GM18867 (cell line): ENCODE measurements around the gene AKT1S1.
A peak's percentile ranks its signal among the peaks of the same experiment; 100 is the strongest.
"Not testable (repeated sequence)": the region's sequence is repeated elsewhere in the genome, so short reads cannot be mapped to it uniquely, and the experiment has no call there.

Source experiments
- ATAC-seq: cut with Tn5 transposase; IDR thresholded peaks from one replicate; pipeline ENCODE4 v1.9.1; 2021; ENCODE audit warnings: mild to moderate bottlenecking, moderate library complexity; ENCODE audit not compliant: unreplicated experiment

Gene AKT1S1

DNA sequence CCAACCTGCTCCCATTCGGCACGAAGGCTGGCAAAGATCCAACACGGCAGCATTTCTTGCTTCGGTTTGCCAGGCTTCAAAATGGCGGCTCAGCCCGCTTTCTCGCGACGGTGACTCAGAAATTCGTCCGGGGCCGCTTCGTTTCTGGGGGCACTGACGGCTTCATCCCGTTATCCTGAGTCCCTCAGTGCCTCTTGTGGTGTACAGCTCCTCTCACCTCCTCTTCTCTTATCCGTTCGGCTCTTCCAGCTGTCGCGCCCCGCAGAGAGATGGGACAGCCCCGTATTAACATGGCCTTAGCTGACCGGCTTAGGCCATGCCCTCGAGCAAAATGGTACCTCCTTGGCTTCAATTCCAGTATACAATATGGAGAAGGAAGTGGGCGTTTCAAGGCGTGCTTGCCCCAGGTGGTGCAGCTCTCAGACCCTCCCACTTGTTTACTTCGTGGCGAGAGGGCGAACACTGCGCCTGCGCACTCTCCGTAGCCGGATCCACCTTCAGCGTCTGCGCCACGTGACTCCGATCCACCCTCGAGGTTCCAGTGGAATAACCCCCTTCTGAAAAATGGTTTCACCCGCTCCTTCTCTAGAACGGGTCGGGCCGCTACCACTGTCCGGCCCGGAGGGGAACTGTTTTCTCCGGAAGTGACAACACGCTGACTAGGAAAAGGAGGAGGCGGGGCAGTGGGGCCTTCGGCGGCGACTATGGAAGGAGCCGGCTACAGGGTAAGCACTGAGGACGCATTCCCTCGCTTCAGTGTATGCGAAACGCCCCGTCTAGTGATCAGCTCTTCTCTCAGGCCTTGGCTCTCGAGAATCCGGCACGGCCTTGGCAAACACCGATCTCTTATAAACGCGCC is at the start of gene AKT1S1, which contains the start of gene TBC1D17:
AKT1S1 (minus strand) TSS at position 336 of the 859 bp plus-strand sequence. CDS start 4,060 bp downstream, outside the sequence.
TBC1D17 (plus strand) TSS at position 683 of the 859 bp plus-strand sequence; CDS start at position 705, 22 bp downstream.
- ATAC-seq: peak; percentile 58

DNA sequence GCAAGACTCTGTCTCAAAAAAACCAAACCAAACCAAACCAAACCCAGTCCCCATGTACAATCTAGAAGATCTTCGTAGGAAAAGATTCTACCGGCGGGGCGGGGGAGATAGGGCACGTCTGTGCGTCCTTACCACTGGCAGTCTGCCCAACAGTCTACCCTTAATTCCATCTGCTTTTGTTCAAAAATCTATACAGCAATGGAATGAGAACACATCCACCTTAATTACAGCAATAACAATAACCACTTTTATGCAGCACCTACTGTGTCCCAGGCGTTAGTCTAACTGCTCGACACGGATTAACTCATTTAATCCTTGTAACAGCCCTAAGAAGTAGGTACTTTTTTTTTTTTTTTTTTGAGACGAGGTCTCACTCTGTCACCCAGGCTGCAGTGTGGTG is 49.4 kb upstream of the AKT1S1 start:
- ATAC-seq: no peak

DNA sequence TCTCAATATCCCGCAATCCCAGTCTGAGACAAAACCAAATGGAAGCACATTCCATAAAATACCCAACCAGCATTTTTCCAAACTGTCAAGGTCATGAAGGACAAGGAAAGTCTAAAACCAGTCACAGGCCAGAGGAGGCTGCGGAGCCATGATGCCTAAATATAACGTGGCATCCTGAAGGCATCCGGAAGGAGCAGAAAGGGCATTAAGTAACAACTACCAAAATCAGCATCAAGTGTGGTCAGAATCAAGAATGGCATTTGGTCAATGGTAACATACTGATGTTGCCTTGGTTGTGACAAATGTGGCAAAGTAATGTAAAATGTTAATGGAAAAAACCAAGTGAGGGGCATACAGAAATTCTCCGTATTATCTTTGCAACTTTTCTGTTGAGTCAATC is 48.3 kb upstream of the AKT1S1 start:
- no peak for ATAC-seq

DNA sequence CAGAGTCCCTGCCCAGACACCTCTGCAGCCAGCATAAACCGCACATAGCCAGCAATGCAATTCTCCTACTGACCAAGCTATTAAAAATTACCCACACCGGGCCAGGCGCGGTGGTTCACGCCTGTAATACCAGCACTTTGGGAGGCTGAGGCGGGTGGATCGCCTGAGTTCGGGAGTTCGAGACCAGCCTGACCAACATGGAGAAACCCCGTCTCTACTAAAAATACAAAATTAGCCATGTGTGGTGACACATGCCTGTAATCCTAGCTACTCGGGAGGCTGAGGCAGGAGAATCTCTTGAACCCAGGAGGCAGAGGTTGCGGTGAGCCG is 47.7 kb upstream of the AKT1S1 start:
- not testable (repeated sequence) for ATAC-seq

DNA sequence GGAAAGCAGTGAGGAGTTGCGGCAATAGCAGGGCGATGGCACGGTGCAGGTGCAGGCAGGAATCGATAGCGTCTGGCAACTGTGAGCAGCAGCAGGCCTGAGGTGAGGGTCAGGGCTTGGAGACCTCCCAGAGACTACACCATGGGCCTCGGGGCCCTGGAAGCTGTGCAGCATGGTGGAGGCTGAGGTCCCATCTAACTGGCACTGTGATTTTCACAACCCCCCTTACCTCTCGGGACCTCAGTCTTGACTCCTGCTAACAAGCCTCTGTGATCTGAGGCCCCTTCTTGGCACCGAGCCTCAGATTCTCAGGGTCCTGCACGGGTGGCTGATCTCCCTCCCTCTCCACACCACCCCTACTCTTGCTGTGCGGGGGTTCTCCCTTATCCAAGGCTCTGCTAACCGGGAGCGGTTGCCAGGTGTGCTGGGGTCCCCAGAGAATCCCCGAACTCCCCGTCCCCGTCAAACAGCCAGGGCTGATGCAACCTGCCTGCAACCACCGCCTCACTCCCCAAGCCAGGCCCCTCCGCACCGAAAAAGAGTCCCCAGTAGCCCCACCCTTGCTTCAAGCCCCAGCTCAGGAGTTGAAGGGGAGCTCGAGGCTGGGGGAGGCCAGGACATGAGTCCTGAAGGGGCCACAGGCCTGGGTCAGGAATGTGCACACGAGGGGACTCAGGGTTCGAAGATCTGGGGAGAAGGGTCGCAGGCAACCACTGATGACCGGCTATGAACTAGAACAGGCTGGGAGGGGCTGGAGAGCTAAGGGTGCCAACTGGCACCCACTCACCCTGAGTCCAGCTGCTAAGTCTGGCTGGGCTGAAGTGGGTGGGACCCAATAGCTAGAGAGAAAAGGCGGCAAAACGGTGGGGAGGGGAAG is 47.1 kb upstream of the AKT1S1 start:
- ATAC-seq: no peak

DNA sequence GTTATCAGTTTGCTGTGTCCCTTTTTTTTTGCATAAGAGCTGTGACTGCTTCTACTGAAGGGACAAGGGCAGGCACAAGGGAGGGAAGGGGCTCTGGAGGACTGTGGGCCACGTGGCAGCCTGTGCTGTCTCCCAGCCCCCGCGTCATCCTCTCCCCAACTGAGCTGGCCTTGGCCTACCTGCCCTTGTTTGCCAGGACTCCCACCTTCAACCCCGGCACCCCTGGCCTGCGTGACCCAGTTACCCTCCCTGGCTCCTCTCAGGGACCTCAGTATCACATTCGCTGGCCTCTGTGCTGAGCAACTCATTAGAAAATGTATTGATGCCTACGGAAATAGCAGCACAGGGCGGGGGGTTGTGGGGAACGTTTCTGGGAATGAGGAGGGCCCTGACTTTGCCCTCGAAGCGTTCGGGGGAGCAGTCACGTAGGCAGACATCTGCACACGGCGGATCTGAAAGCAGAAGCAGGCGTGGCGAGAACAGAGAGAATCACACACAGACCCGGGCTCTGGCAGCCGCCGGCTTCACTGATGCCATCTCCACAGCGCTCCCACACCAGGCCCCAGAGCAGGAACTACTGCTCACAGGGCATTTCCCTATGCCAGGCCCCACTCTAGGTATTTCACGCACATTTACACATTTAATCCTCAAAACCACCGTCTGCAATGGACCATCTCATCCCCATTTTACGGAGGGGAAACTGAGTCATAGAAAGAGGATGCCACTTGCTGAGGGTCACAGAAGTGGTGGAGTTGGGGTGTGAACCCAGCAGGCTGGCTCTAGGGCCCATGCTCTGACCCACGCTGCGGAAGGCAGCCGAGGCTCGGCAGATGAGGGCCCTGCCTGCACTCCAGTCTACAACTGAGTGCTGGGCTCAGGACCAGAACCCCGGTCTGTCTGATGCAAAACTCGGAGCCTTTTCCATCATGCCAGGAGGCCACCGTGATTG is 46.2 kb upstream of the AKT1S1 start:
- ATAC-seq: no peak

DNA sequence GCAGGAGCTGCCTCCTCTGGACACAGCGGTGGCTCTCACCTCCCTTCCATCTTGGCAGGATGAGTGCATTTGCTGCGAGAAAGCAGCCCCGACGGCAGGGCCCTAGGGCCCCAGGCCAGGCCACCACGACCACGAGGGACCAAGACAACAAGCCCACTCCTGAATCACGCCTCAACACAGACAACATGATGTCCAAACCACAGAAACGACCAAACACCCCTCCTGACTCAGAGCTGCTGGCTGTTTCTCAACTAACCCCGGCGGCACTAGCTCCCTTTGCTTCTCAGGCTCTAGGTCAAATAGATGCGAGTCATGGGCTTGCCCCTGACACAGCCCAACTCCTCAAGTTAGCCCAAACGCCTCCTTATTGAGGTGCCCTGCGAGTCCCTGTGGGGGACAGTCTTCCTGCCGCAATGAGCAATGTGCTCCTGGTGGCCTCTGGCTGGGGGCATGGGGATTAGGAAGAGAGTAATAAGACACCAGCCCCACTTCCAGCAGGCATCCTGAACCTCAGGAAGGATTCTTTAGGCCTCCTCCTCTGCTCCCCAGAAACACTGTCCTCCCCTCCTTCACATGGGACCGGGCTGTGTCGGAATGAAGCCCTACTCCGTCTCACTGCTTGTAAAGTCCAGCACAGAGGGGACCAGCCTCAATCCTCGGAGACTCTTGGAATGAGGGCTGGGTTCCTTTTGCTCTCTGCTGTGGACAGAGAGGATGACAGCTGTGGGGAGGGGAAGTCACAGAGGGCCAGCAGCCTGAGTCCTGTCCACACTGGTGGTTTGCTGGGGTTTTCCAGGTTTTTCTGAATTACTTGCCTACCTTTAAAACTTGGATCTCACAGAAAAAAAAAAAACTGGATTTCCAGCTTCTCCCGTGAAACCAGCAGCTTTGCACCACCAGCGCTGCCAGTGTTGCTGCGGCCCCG is 45.0 kb upstream of the AKT1S1 start:
- ATAC-seq: no peak

DNA sequence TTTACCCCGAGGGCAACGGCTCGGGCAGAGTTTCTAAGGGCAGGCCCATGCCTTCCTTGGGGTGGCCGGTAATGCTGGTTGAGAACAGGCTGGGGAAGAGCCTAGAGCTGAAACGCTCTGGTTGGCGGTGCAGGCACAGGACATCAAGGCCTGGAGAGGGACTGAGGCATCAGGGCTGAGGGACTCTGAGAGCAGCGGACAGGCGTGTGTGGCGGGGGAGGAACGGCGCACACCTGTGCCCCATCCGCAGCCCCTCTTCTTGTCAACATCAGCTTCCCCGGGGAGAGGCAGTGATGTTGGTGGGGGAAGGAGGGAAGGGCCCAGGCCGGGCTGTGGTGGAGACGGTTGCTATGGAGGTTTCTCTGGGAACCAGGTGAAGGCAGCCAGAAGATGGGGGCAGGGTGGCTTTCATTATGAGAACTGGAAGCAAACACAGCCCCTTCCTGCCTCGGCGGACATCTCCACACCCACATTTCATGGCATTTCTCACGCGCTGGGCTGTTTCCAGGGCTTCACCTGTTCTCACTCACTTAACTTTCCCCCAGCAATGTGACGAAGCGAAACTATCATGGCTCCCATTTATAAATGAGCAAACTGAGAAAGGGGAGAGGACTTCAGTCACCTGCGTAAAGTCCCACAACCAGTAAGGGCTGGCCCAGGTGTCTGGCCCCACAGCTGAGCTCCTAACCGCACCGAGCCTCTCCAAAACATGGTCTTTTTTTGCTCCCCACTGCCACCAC is 43.6 kb upstream of the AKT1S1 start:
- ATAC-seq: no peak

DNA sequence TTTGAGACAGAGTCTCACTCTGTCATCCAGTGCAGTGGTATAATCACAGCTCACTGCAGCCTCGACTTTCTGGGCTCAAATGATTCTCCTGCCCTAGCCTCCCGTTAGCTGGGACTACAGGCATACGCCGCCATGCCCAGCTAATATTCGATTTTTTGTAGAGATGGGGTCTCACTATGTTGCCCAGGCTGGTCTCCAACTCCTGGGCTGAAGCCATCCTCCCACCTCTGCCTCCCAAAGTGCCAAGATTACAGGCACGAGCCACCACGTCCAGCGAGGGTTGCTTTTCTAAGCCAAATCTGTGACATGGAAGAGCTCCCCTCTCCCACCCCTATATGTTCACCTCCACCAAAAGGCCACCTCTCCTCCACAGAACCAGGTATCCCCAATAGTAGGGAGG is 40.9 kb upstream of the AKT1S1 start:
- no peak for ATAC-seq

DNA sequence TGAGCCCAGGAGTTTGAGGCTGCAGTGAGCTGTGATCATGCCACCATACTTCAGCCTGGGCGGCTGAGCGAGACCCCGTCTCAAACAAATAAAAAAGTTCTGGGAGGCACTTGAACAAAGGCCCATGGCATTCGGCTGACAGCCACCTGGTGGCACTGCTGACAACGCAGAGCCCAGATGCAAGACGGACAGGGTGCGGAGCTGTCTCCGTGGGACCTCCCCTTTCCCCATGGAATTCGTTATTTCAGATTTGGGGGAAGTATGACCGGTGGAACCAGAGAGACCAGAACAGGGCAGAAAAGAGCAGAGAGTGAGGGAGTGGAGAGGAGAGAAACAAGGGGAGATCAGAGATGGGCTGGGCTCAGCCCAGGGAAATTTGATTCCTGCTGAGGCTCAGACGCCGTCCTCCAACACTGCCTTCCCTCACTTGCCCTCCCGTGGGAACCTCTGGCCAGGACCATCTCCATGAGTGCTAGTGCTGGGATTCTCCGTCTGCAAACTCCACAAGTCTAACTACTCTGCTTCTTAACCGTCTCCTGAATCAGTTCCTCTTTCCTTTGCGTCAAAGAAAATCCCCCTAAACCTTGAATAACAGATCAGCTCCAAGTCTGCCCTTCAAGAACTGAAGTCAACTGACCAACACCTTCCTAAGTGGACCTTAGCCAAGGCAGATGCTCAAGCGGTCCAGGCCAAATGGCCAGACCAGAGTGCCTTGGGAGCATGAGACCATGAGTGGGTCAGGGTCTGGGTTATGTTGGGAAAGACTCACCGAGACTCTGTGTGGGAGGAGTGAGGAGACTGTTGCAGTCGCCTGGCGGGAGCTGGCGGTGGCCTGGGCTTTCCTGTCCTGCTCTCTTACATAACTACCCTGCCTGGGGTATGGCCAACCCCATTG is 39.9 kb upstream of the AKT1S1 start:
- ATAC-seq: no peak

DNA sequence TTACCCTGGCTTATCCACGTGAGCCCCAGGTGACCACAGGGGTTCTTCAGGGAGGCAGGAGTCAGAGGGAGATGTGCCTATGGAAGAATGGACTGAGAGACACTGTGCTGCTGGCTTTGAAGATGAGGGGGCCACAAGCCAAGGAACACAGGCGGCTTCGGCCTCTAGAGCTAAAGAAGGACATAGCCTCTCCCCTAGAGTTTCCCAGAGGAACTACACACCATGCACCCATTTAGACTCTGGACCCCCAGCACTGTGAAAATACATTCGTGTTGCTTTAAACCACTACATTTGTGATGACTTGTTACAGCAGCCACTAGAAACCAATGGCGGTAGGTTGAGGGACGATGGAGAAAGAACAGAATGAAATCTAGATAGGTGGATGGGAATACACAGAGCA is 38.1 kb upstream of the AKT1S1 start:
- ATAC-seq: no peak

DNA sequence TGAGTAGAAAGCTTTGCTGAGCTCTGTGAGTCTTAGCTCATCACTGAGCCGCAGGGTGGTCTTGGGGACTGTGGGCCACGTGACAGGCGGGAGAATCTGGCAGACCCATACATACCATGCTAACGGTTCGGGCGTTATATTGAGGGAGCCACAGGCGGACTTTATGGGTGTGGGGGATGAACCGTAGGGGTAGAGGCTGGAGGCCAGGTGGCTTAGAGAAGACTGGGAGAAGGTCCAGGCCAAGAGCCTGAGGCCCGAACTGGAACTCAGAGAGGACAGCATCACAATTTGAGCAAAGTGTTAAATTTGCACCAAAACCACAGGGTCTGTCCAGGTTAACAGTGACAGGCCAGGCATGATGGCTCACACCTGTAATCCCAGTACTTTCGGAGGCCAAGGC is 36.6 kb upstream of the AKT1S1 start:
- no peak for ATAC-seq

DNA sequence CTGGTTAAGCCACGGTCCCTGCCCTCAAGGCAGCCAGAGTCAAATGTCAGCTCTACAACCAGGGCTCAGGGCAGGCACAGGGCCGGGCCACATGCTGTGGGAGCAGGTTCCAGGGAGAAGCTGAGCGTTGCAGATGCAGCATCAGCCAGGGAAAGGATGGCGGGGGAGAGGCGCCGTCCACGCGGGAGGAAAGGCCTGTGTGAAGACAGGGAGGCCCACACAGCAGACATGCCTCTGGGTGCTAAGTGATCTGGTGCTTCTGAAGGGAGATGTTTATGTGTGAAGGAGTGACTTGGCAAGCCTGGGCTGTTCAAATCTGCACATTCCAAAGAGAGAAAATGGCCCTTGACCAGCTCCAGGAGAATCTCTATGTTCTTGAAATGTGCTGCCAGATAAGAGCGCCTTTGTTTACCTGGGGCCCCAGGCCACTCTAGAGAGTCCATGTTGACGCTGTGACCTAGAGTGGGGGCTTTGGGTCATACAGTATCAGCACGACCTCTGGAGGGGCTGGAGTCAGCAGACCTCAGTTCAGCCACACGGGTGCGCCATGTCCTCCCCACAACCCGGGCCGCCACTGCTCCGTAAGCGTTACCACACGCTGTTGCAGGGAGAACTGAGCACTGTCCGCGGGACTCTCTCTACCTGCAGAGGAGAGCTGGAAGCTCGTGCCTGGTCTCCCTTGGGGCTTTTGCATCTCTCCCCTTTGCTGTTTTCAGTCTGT is 36.0 kb upstream of the AKT1S1 start:
- ATAC-seq: no peak

DNA sequence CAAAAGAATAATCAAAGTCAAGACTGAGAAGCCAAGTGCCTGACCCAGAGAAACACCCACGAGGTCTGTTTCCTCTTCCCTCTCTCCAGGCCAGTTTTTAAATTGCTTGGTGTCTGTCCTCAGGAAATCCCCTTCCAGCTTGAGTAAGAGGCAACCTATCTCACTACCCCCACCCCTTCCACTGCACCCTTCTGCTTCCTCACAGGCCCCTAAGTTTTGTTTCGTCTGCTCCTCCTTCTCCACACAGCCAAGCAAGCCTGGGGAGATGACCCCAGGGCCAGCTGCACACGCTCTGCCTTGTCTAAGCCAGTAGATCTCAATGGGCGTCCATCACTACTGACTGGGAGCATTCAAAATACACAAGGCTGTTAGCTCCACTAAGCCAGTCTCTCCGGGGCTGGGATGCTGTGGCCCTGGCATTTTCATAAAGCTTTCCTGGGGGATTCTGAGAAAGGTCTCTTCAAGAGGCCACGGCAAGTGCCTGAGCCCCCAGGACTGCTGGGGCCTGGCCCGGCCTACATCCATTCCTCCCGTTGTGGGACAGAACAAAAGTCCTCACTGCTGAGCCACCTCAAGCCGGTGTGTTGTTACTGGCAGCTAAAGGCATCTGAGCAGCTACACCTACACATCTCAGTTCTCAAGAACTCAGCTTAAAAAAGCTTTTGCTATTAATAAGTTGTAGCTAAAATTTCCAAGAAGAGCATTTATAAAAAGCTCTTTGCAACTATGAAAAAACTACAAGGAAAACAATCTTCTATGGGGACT is 34.4 kb upstream of the AKT1S1 start:
- ATAC-seq: no peak

DNA sequence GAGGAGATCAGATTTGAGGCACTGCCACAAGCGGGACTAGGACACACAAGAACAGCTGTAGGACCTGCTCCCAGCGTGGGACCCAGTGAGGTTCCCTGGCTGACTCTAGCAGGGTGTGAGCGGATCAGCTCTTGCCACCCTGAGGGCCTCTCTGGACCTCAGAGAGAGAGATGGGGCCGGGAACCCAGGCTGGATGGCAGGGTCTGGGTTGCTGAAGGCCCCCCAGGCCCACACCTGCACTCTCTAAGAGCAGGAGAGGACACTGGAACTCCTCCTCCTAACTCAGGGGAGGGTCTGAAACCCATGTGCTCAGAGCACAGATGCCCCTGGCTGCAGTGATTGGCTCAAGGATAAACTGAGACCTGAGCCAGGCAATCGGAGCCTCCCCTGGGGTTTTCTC is 33.0 kb upstream of the AKT1S1 start:
- ATAC-seq: no peak
